ENCODE data around the gene SYT8. TPM values are rescaled to one million over a fixed set of nuclear protein-coding genes. Genes with fewer than 3 reads are reported as not detected.

Gene SYT8
- total RNA-seq, 1 experiment from 2014 or later: 1.0 TPM

- TF ChIP-seq ZNF274 (IDR thresholded peaks at IDR 0.05; ENCODE audit: low read depth, low read length): no peak
- no peak for TF ChIP-seq SIN3A (IDR thresholded peaks at IDR 0.05; ENCODE audit: low read depth)
- TF ChIP-seq SP1 (IDR thresholded peaks at IDR 0.05; ENCODE audit: low read depth): no peak
Measured at GRCh38 chr11:1847926-1848639, 13.3 kb downstream of the SYT8 start (continued).

- TF ChIP-seq POLR2A (IDR thresholded peaks at IDR 0.05; ENCODE audit: borderline replicate concordance, extremely low read depth, insufficient read depth, insufficient read length) (no peak), CEBPB (IDR thresholded peaks at IDR 0.05; ENCODE audit: low read depth) (no peak), ZNF274 (IDR thresholded peaks at IDR 0.05; ENCODE audit: low read depth, low read length) (no peak), EGR1 (IDR thresholded peaks at IDR 0.05; ENCODE audit: low read depth) (no peak), POLR2AphosphoS5 (IDR thresholded peaks at IDR 0.05; ENCODE audit: low read depth, low read length) (no peak), YY1 (IDR thresholded peaks at IDR 0.05; ENCODE audit: extremely low read depth, insufficient replicate concordance, low read depth, low read length) (no peak), ELF1 (IDR thresholded peaks at IDR 0.05; ENCODE audit: borderline replicate concordance, low read depth) (no peak), ZFX (IDR thresholded peaks at IDR 0.05) (no peak), EZH2phosphoT487 (IDR thresholded peaks at IDR 0.05; ENCODE audit: borderline replicate concordance) (no peak)
- Histone ChIP-seq H3K4me2 (ENCODE audit: low read length) (no peak overlapping the region), H3K9me3 (ENCODE audit: control insufficient read depth in 1 of 2, insufficient read depth in 1 of 2, low read depth in 1 of 2, low read length in 2 of 2) (no peaks in the 10 kb centered on the region), H3K36me3 (ENCODE audit: control insufficient read depth in 1 of 2, insufficient read depth in 2 of 2, low read length in 2 of 2) (no peaks in the 10 kb centered on the region), H3K9ac (ENCODE audit: low read length) (no peak overlapping the region), H3K27ac (ENCODE audit: low read depth, low read length) (no peak overlapping the region), H3K79me2 (ENCODE audit: insufficient read depth, low read length) (no peaks in the 10 kb centered on the region), H2AFZ (ENCODE audit: low read depth, low read length, poor library complexity, severe bottlenecking) (no peak overlapping the region), H3K4me1 (ENCODE audit: control insufficient read depth in 1 of 2, insufficient read depth in 2 of 2, low read length in 2 of 2) (no peaks in the 10 kb centered on the region), H3K27me3 (ENCODE audit: insufficient read depth, low read length) (no peaks in the 10 kb centered on the region), H3K9me2 (ENCODE audit: insufficient read depth) (no peaks in the 10 kb centered on the region), H3K4me3 (replicated peaks in 1 of 2; ENCODE audit: low read depth in 1 of 2, low read length in 2 of 2) (no peak overlapping the region), H4K20me1 (ENCODE audit: insufficient read depth) (no peaks in the 10 kb centered on the region)
- no TSS peak for BruUV-seq (replicated peaks)
- intact Hi-C loops (cut with micrococcal nuclease): no loop called here
- CTCF ChIA-PET: interaction anchor here (0.8 to 2.4 kb wide), 3 partner anchors 16 to 302 kb away, joined by 4 to 10 read pairs (median 8); no protein-coding TSS in a partner anchor
- no peak for ATAC-seq
- DNase-seq (ENCODE audit: low read depth, low spot score): no peak
- RAD21 ChIA-PET (ENCODE audit: low non-redundant PET in 1 of 2, low total read pairs in 2 of 2, uncharacterized antibody in 2 of 2, unreplicated experiment in 2 of 2): no interaction called here
- POLR2A ChIA-PET: no interaction called here
Measured at GRCh38 chr11:1848640-1849430, 14.0 kb downstream of the SYT8 start.
